SW 1271 (cell line): Measurements from ENCODE around the gene BBS2.

Experiments used
- DNase-seq, 2 experiments: peaks; one replicate each; lab custom pipeline; 2025; lab: John Stamatoyannopoulos, UW

The BBS2 gene

GRCh38 chr16:56477096-56477878 lies 42.5 kb downstream of the BBS2 start:
- peak; percentile 8 to 68 for DNase-seq

DNA sequence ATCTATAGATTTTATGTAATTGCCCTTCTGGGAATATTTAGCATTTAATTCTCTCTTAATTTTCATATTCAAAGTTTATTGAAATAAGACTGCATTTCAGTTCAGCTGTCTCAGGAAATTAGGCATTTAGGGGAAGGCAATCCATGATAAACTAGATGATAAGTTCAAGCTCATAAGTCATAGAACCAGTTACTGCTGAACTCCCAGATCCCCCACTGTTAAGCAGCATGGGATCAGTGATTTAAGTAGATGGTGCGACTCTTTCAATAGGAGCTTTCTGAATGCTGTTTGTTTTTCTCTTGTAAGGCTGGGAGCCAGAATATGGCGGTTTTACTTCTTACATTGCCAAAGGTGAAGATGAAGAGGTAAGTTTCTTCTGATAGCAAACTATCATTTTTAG lies 44.6 kb downstream of the BBS2 start:
- DNase-seq: no peak

- DNase-seq: no peak
Observed at GRCh38 chr16:56470666-56471065, 49.2 kb downstream of the BBS2 start.

DNA sequence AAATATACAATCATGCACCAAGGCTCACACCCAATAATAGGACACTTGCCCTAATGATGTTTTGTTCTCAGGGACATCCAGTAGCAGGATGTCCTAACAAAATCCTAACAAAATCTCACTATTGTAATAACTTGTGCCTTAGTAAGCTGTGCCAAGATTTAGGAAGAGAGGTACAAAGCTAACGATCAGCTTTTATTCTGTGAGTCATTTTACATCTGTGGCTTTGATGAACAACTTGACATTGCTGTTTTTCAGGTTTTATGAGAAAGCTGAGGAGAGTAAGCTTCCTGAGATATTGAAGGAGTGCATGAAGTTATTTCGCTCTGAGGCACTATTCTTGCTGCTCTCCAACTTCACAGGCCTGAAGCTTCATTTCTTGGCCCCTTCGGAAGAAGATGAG lies 49.6 kb downstream of the BBS2 start:
- DNase-seq: no peak

DNA sequence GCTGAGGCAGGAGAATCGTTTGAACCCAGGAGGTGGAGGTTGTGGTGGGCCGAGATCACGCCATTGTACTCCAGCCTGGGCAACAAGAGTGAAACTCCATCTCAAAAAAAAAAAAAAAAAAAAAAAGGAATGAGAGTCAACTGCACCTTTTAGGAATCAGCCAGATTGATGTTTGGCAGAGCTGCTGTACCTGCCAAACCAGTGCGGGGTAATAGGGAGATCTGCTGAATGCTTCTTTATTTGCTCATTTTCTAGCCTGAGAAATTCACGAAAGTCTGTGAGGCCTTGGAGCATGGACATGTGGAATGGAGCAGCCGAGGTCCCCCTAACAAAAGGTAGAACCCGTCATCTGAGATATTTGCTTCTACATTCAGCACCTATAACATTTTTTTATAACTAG lies 50.1 kb downstream of the BBS2 start:
- DNase-seq: no peak

DNA sequence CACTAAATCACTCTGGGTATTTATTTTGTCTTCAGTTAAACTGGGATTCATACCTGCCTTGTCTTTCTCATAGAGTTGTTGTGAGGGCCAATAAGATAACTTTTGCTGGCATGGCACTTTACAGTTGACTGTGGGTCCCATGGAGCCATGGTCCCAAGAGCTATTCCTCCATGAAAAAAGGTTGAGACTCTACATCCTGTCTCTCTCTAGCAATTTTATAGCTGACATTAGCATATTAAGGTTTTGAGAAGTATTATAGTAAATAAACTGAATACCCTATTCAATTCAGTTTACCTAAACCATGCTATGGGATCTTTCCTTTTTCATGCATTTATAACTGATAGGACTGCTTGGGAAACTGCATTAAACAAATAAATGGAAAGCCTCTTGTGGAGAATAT lies 51.0 kb downstream of the BBS2 start:
- no peak for DNase-seq

DNA sequence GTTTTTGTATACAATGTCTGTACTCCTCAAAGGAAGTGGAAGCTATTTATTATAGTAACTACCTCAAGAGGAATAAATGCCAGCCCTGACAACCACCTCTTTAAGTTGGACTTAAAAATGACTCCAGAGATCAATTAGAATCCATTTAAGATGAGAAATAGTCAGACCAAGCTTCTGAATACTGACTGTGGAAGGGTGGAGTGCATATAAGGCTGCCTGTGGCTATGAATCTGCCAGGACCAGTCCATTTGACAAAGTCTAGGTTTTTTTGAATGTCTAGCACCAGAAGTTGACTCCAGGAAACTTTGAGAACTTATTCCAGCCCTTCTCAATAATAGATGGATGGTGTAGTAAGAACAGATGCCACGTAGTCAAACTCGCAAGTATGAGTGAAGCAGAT lies 53.5 kb downstream of the BBS2 start:
- DNase-seq: no peak

DNA sequence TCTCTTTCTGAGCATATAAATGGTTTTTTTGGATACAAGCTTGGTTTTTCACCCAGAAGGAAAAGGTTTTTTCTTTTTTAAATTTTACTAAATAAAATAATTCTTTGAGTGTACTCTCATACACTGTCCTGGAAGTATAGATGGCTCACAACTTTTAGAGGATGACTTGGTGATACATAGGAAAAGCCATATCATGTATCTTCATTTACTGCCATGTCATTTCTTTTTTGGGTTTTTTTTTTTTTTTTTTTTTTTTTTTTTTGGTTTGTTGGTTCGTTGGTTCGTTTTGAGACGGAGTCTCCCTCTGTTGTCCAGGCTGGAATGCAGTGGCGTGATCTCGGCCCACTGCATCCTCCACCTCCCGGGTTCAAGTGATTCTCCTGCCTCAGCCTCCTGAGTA lies 56.7 kb downstream of the BBS2 start:
- DNase-seq: no peak

GRCh38 chr16:56462064-56462796 lies 57.6 kb downstream of the BBS2 start:
- no peak for DNase-seq

DNA sequence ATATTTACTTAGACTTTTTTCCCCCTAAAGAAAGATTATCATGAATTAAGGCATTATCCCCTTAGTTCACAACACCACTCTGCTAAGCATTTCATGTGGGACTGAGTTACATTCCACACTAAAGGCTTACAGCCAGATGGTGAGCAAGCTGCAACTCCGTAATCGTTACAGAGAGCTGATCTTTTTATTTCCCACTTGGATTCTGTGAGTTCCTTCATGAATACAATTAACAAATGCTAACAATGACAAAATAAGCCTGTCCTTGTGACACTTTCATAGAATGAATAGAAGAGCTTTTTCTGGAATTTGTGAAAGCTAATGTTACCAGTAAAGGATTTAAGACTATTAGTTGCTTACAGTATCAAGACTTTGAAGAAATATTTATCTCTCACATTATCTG lies 59.7 kb downstream of the BBS2 start:
- DNase-seq: no peak

GRCh38 chr16:56457927-56458470 lies 61.8 kb downstream of the BBS2 start:
- DNase-seq: no peak

DNA sequence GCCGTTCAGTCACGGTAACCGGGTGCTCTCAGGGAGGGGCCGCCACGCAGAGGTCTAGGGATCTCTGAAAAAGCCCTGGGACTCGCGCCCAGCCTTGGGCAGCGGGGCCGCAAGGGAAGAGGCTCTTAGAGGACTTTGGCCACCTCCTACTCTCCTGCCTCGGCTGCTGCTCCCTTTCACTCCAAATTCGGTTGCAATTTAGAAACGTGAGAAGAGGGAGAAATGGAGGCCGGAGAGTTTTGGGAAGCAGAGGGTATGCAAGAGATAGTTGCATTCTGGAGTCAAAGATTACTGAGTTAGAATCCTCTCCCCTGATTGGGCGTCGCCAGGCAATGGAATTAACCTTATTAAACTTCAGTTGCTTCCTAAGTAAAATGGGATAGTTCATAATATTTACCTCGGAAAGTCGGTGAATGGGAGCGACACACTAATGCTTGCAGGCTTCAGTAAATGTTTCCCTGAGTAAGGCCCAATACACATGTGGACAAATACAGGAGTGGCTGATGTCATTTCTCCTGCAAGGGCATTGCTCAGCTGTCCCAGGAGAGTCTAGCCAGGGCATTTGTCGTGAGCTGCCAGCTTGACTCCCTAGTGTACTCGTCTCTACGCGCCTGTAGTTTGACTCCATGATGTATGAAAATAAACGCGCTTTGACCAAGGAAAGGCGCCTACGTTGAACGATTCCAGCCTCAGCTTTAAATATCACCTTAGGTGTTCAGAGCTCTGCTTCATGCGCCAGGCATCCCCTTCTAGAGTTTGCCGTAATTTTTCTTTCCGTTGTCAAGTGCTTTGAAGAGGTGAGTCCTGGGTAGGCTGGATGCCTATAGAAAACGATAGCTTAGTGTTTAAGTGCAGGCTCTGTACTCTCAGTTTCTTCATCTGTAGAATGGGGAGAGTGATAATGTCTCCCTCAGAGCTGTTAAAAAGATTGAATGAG lies 67.8 kb downstream of the BBS2 start:
- no peak for DNase-seq

DNA sequence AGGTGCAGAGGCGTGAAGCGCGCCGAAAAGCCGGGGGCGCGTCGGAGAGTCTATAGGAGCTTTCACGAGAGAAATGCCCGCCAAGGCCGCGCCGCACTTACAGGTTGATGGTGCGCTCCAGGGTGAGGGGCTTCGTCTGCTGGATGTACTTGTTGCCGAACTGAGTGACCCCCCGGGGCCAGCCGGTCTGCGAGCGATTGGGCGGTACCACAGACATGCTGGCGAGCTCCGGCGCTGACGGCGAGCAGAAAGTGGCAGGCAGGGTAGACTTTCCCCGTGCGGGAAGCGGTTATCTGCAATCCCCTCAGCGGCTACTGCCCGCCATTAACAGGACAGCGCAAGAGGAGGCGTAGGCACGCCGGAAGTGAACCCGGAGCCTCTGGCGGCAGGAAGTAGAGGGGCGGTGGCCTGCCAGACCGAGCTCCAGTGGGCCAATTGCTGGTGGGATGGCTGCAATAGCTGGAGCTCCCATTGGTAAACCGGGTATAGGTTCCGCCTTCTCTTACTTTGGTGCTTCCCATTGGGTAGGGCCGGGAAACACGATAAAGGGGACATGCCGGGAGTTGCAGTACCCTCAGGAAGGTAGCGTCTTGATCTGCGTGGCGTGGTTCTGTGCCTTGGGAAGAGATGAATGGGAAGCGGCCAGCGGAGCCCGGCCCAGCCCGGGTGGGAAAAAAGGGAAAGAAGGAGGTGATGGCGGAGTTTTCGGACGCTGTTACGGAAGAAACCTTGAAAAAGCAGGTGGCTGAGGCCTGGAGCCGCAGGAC lies 68.7 kb downstream of the BBS2 start, which contains the start of the genes NUDT21 and OGFOD1:
Gene NUDT21, minus strand, starts transcription at position 347 of the 767 bp plus-strand sequence. Its CDS starts 130 bp downstream, at position 217.
Gene OGFOD1, plus strand, starts transcription at position 569 of the 767 bp plus-strand sequence. Its CDS starts 59 bp downstream, at position 628.
- DNase-seq: peak; percentile 84 to 95

- DNase-seq: no peak
Observed at GRCh38 chr16:56450275-56450985, 69.4 kb downstream of the BBS2 start.

DNA sequence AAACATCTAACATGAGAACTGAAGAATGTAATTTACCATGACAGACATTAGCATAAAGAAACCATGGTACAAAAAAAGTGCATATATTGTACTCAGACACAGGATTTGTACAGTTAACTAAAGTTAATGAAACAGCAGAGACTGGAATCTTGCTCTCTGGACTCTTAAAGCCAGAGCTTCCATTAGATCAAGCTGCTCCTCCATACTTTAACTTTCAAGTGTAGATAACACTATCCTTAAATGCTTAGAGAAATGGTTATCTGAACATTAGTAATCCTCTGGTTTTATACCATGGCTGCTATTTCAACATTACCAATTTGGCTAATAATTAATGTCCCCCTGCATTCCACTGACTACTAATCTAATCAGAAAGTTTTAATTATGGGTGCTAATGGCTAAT lies 71.8 kb downstream of the BBS2 start:
- no peak for DNase-seq

DNA sequence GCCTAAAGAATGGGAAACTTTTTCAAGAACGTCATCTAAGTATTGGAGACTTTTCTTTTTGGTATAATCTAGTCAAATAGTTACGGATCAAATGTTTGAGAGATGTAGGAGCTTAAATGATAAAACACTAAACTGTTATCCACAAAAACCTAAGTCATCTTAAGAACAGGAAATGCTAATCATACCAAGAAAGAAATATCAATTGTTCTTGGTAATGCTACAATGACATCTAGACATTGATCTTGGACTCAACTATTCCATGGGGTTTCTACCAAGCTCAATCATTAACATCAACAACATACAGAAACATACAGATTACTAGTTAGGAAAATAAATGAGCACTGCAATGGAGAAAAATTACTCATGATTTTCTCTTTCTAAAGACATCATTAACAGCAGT lies 72.5 kb downstream of the BBS2 start:
- no peak for DNase-seq

- DNase-seq: no peak
Observed at GRCh38 chr16:56438038-56438437, 81.8 kb downstream of the BBS2 start.

GRCh38 chr16:56436258-56436657 lies 83.6 kb downstream of the BBS2 start:
- no peak for DNase-seq
